A549 treated with DMSO at 1 μM for 4 hours (cell line): ENCODE data around the gene ARSD. TPM values are rescaled to one million over a fixed set of nuclear protein-coding genes. Genes with fewer than 3 reads are reported as not detected.

Experiments
- total RNA-seq: library from RNA; stranded (reverse); fragments of 200-300 nt; extraction: Qiagen RNA extraction; gene quantifications from 5 replicates; pipeline ENCODE4 v1.2.3, GENCODE V29; 2022; ENCODE audit warnings: low read depth

Gene ARSD
- 11.4 to 14.6 TPM (median 14.0 TPM) in 5 replicates for total RNA-seq

DNA sequence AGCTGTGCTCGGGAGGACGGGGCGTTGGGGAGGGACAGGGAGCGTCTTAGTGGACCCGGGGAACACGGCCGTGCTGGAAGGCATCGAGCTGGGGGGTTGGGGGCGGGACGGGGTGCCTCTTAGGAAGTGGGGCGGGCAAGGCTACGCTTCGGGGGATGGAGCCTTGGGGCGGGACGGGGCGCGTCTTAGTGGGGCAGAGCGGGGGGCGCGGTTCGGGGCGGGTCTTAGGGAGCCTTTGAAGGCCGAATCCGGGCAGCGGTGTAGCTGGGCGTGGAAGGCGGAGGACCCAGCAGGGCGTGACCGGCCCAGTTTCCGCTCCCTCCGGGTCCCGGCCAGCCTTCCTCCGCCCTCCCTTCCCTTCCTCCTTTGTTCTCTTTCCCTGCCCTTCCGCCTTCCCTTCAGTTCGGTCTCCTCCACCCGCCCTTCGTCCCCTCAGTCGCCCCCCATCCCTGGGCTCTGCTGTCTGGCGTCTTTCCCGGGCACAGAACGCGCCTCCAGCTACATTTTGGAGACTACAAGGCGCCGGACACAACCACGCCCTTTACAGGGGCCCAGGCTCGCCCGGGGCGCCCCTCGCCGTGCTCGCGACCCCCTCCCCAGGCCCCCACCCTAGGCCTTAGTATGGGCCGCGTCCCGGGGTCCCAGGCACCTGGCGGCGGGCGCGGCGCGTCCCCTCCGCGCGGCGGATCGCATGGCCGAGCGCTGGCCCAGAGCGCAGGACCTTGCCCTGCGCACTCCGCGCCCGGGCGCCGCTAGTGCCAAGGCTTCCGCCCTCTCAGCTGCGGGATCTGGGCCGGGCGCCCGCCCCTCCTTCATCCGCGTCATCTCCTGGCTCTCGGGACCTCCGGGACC, at the start of gene ARSD:
TSS of gene ARSD (minus strand) at position 757 of the 852 bp plus-strand sequence. CDS start at position 693, 64 bp downstream.

Other genes starting within 250 kb of the ARSD start
- gene CD99, start 238.0 kb downstream of the ARSD start, total RNA-seq: 232 to 256 TPM (median 243 TPM) in 5 replicates
- 0.04 TPM in 1 of 5 replicates, not detected in the others for gene XG, start 177.3 kb downstream of the ARSD start, total RNA-seq
- gene GYG2, start 100.4 kb downstream of the ARSD start, total RNA-seq: 4.2 to 5.2 TPM (median 4.6 TPM) in 5 replicates
- gene ARSH, start 77.2 kb upstream of the ARSD start, total RNA-seq: not detected in 5 replicates
- gene ARSF, start 112.1 kb upstream of the ARSD start, total RNA-seq: not detected in 5 replicates